Lower leg skin (tissue), 4 donors: ENCODE data around the gene ACTN3. TPM values are rescaled to one million over a fixed set of nuclear protein-coding genes. Genes with fewer than 3 reads are reported as not detected.

Source experiments
- DNase-seq, 2 donors: peaks; one replicate each; pipeline ENCODE4 v3.0.0-alpha.2; 2019; ENCODE audit warnings: low spot score in 2 of 2
- H3K4me3 ChIP-seq: fragments of 200-600 bp; sonication (generic); 2 replicates; pipeline ENCODE4 v1.5.1; 2017; ENCODE audit warnings: mild to moderate bottlenecking, low read depth; ENCODE audit not compliant: poor library complexity, severe bottlenecking
- CTCF ChIP-seq, 3 donors: fragments of 450-650 bp; IDR thresholded peaks; one replicate each; pipeline ENCODE4 v1.5.1; 2016; ENCODE audit warnings: antibody characterized with exemption in 3 of 3, mild to moderate bottlenecking in 3 of 3, moderate library complexity in 2 of 3
- POLR2A ChIP-seq, 2 donors: fragments of 450-650 bp; IDR thresholded peaks; one replicate each; pipeline ENCODE4 v1.6.1; 2016 to 2017; ENCODE audit warnings: antibody characterized with exemption in 2 of 2, mild to moderate bottlenecking in 1 of 2, moderate library complexity in 1 of 2
- WGBS, 2 donors: methylation state at CpG; one replicate each; pipeline ENCODE4 v1.1.5; 2018; 5-methylcytosine and 5-hydroxymethylcytosine counted together
- intact Hi-C: fragments of 100-400 bp; cut with DNase I; formaldehyde crosslinking; loops from one replicate; pipeline ENCODE4 v1.15.0; 2023; ENCODE audit warnings: low total_unique reads
- total RNA-seq, 4 donors: library from RNA; depleted of rRNA; stranded (reverse); fragments of >200 nt; gene quantifications; one replicate each; pipeline ENCODE4 v1.1.0, GENCODE V29; 2016

The ACTN3 gene
- total RNA-seq, 4 donors from 2014 or later = not detected

DNA sequence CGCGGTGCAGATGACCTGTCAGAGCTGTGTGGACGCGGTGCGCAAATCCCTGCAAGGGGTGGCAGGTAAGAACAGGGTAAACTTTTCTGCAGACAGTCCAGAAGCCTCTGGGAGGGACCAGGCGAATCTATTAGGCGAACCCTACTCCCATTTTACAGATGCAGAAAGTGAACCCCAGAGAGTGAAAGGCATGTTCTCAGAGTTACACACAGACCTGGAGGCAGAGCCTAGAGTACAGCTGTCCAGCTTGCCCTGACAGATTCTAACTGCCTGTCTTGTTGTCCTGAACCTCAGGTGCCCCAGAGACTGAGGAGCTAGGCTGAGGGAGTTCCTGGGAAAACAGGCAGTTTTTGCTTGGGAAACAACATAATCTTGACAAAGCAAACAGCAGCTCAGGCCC, 46.9 kb downstream of the ACTN3 start:
- no peak for DNase-seq

GRCh38 chr11:66595245-66595904, 48.7 kb downstream of the ACTN3 start:
- DNase-seq = no peak
- no peak for TF ChIP-seq POLR2A (IDR thresholded peaks at IDR 0.05)
- TF ChIP-seq CTCF (IDR thresholded peaks at IDR 0.05) = no peak
- WGBS, 2 donors = 68 to 78% methylated on average over 5 of the region's 5 CpGs

More for the DNA sequence above, 46.9 kb downstream of the ACTN3 start:
- H3K4me3 ChIP-seq = peak overlapping the region; percentile 78
- TF ChIP-seq POLR2A (IDR thresholded peaks at IDR 0.05) = no peak
- no peak for TF ChIP-seq CTCF (IDR thresholded peaks at IDR 0.05)
- WGBS, 2 donors = 62 to 67% methylated on average over 7 of the region's 7 CpGs
- intact Hi-C loops = loop anchor here (10.0 kb wide), 1 partner anchor 81 kb away; the partner anchor contains the start of gene RBM4B

DNA sequence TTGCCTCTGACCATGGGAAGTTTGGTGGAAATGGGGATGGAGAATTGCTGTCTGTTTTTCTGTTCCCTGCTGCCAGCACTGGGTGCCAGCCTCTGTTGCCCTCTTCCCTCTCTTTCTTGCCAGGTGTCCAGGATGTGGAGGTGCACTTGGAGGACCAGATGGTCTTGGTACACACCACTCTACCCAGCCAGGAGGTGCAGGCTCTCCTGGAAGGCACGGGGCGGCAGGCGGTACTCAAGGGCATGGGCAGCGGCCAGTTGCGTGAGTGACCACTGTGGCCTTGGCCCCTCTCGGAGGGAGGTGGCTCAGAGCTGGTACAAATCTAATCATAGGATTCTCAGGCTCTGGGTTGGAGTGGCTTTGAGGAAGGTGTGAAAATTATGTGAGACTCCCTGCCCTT, 52.3 kb downstream of the ACTN3 start:
- DNase-seq = no peak
- WGBS, 2 donors = 87 to 98% methylated on average over 6 of the region's 6 CpGs
- no peak overlapping the region for H3K4me3 ChIP-seq
- intact Hi-C loops = loop anchor here (10.0 kb wide), 1 partner anchor 76 kb away; the partner anchor contains the start of gene RBM4B
- TF ChIP-seq POLR2A (IDR thresholded peaks at IDR 0.05) = no peak

More at GRCh38 chr11:66595245-66595904, 48.7 kb downstream of the ACTN3 start:
- intact Hi-C loops = loop anchor here (10.0 kb wide), 1 partner anchor 79 kb away; the partner anchor contains the start of gene RBM4B
- no peak overlapping the region for H3K4me3 ChIP-seq

DNA sequence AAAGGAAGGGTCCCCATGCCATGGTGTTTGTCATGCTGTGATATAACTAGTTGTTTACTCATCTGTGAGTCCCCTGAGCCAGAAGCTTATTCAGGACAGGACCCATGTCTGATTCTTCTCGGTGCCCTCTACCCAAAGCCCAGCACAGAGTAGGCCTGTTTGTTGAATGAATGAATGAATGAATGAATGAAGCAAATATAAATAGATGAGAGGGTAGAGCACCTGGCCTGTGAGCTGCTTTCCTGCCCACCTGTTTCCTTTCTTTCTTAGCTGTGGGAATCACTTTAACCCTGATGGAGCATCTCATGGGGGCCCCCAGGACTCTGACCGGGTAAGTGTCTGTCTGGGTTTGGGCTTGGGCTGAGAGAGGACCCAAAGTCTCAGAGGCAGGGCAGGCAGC, 53.5 kb downstream of the ACTN3 start:
- no peak for TF ChIP-seq CTCF (IDR thresholded peaks at IDR 0.05)
- DNase-seq = no peak
- WGBS, 2 donors = 84 to 92% methylated on average over 2 of the region's 2 CpGs
- intact Hi-C loops = no loop called here
- no peak overlapping the region for H3K4me3 ChIP-seq

DNA sequence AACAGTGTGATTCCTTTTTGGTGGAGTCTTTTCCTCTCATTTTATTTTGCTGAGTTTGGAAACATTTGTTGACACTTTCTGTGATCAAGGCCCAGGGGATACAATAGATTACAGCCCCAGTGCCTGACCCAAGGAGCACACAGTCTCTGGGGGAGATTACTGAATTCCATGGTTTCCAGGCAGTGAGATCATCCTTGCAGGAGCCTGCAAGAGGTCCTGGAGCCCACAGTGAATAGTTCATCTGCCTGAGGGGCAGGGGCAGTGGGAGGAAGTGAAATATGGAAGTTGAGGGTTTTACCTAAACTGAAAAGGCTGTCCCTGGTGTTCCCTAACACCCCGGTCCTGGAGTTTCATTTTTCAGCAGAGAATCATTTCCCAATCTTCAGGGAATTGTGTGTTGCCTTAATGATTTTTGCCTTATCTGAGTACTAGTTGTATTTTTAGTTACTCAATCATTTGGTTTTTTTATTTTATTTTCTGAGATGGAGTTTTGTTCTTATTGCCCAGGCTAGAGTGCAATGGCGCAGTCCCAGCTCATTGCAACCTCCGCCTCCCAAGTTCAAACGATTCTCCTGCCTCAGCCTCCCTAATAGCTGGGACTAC, 54.0 kb downstream of the ACTN3 start:
- WGBS, 2 donors = 89 to 95% methylated on average over 4 of the region's 4 CpGs
- H3K4me3 ChIP-seq = no peak overlapping the region
- TF ChIP-seq CTCF (IDR thresholded peaks at IDR 0.05) (no peak), POLR2A (IDR thresholded peaks at IDR 0.05) (no peak)
- DNase-seq = no peak
- intact Hi-C loops = no loop called here

- intact Hi-C loops = no loop called here
- WGBS, 2 donors = 88 to 96% methylated on average over 6 of the region's 6 CpGs
- H3K4me3 ChIP-seq = no peak overlapping the region
- no peak for DNase-seq
- TF ChIP-seq CTCF (IDR thresholded peaks at IDR 0.05) (no peak), POLR2A (IDR thresholded peaks at IDR 0.05) (no peak)
These were observed 56.4 kb downstream of the ACTN3 start for GRCh38 chr11:66603072-66603471.
